Endothelial cell of umbilical vein (primary cell): Measurements from ENCODE around the gene DCUN1D2. TPM values are rescaled to one million over a fixed set of nuclear protein-coding genes. Genes with fewer than 3 reads are reported as not detected.

Experiments used
- BruUV-seq: library from RNA; stranded (reverse); fragments of 400-500 nt; replicated peaks from 2 replicates; lab custom pipeline; 2021; lab: Mats Ljungman, UMichigan
- CTCF ChIA-PET: fragments of 300-600, 350-600 bp; sonication (Branson Sonifier 250); formaldehyde crosslinking; loops from one replicate; lab custom pipeline; 2021; ENCODE audit warnings: antibody characterized with exemption, inconsistent platforms; lab: Charles Lee
- POLR2A ChIA-PET: fragments of 300-600, 350-600 bp; sonication (Branson Sonifier 250); formaldehyde crosslinking; loops from one replicate; lab custom pipeline; 2021; ENCODE audit warnings: antibody characterized with exemption, inconsistent platforms; lab: Charles Lee
- DNase-seq: peaks from one replicate; pipeline ENCODE4 v3.0.0-alpha.2; 2011; ENCODE audit warnings: low read depth, low spot score
- FAIRE-seq: peaks from 2 replicates; lab custom pipeline; 2011; peaks lifted over from hg19 to GRCh38; lab: Jason Lieb, UNC
- H2AFZ ChIP-seq: 2 replicates; pipeline ENCODE4 v1.6.0; 2012; ENCODE audit warnings: low read depth, low read length, control low read depth, inconsistent platforms
- H3K27ac ChIP-seq: 2 replicates; pipeline ENCODE4 v1.5.1; 2011; ENCODE audit warnings: low read depth, mild to moderate bottlenecking, control low read depth, low read length, moderate library complexity; ENCODE audit not compliant: insufficient read depth
- H3K27me3 ChIP-seq, 2 experiments: 2 replicates each; pipeline versions ENCODE4 v1.6.0 to v1.6.1; 2011; ENCODE audit warnings: low read length in 2 of 2, mixed read lengths in 1 of 2; ENCODE audit not compliant: control insufficient read depth in 2 of 2, insufficient read depth in 2 of 2
- H3K36me3 ChIP-seq, 2 experiments: 2 replicates in 1 of 2; 3 replicates in 1 of 2; pipeline ENCODE4 v1.5.1; 2011; ENCODE audit warnings: low read length in 2 of 2, mild to moderate bottlenecking in 1 of 2, moderate library complexity in 1 of 2; ENCODE audit not compliant: control insufficient read depth in 2 of 2, insufficient read depth in 2 of 2; ENCODE audit errors: extremely low read depth in 1 of 2
- H3K4me1 ChIP-seq: 3 replicates; pipeline ENCODE4 v1.5.1; 2011; ENCODE audit warnings: mild to moderate bottlenecking, low read length; ENCODE audit not compliant: control insufficient read depth, insufficient read depth; ENCODE audit errors: extremely low read depth
- H3K4me2 ChIP-seq: 2 replicates; pipeline ENCODE4 v1.6.1; 2011; ENCODE audit warnings: low read length, control low read depth, mixed read lengths; ENCODE audit not compliant: insufficient read depth
- H3K4me3 ChIP-seq, 3 experiments: fragments of 200-600 bp in 1 of 3; sonication (generic), shearing (Covaris generic) in 1 of 3; replicated peaks in 1 of 3; 2 replicates each; pipeline ENCODE4 v1.5.1; 2011 to 2016; ENCODE audit warnings: control low read depth in 3 of 3, low read length in 3 of 3, mild to moderate bottlenecking in 2 of 3, inconsistent platforms in 1 of 3, low read depth in 1 of 3, moderate library complexity in 1 of 3; ENCODE audit not compliant: insufficient read depth in 1 of 3
- H3K79me2 ChIP-seq: 2 replicates; pipeline ENCODE4 v1.6.0; 2012; ENCODE audit warnings: low read length, inconsistent platforms; ENCODE audit not compliant: control insufficient read depth, insufficient read depth
- H3K9ac ChIP-seq: replicated peaks from 2 replicates; pipeline ENCODE3; 2011; ENCODE audit warnings: low read length, control low read depth; ENCODE audit not compliant: insufficient read depth; ENCODE audit errors: extremely low read depth
- H3K9me1 ChIP-seq: replicated peaks from 3 replicates; pipeline ENCODE4 v1.6.0; 2011; ENCODE audit warnings: mild to moderate bottlenecking, low read length; ENCODE audit not compliant: control insufficient read depth, insufficient read depth; ENCODE audit errors: extremely low read depth
- H3K9me3 ChIP-seq: replicated peaks from 2 replicates; pipeline ENCODE4 v1.5.1; 2012; ENCODE audit warnings: low read length, inconsistent platforms; ENCODE audit not compliant: control insufficient read depth, insufficient read depth
- H4K20me1 ChIP-seq: replicated peaks from 2 replicates; pipeline ENCODE3; 2011; ENCODE audit warnings: mild to moderate bottlenecking, low read length; ENCODE audit not compliant: control insufficient read depth, insufficient read depth; ENCODE audit errors: extremely low read depth
- EZH2 ChIP-seq: IDR thresholded peaks from 2 replicates; pipeline ENCODE4 v1.6.1; 2012; ENCODE audit warnings: borderline replicate concordance, low read depth, mild to moderate bottlenecking, moderate library complexity, low read length, inconsistent platforms; ENCODE audit not compliant: severe bottlenecking
- FOS ChIP-seq: IDR thresholded peaks from 2 replicates; pipeline ENCODE4 v1.6.1; 2011; ENCODE audit warnings: mild to moderate bottlenecking, low read length, moderate library complexity, borderline replicate concordance; ENCODE audit not compliant: insufficient read depth
- GATA2 ChIP-seq: IDR thresholded peaks from 2 replicates; pipeline ENCODE4 v1.7.0; 2011; ENCODE audit warnings: low read depth, mild to moderate bottlenecking, moderate library complexity, mixed read lengths, low read length; ENCODE audit not compliant: insufficient read length, insufficient read depth
- JUN ChIP-seq: IDR thresholded peaks from 2 replicates; pipeline ENCODE4 v1.6.1; 2011; ENCODE audit warnings: borderline replicate concordance, low read depth; ENCODE audit not compliant: insufficient read length, insufficient read depth
- MYC ChIP-seq: IDR thresholded peaks from one replicate; pipeline ENCODE4 v1.6.1; 2011; ENCODE audit warnings: mild to moderate bottlenecking, low read depth, low read length
- POLR2A ChIP-seq: IDR thresholded peaks from 2 replicates; pipeline ENCODE4 v1.6.1; 2012; ENCODE audit warnings: low read depth, mild to moderate bottlenecking, control low read depth, low read length
- POLR2AphosphoS5 ChIP-seq: IDR thresholded peaks from 2 replicates; pipeline ENCODE4 v1.6.1; 2012; ENCODE audit warnings: low read depth, mild to moderate bottlenecking, control low read depth, low read length, moderate library complexity; ENCODE audit not compliant: insufficient read depth
- dilution Hi-C: fragments of 300-500 bp; cut with MboI; formaldehyde crosslinking; loops from one replicate; pipeline ENCODE4 v1.15.0; 2019; ENCODE audit warnings: low sequenced_read_pairs; ENCODE audit not compliant: extremely low pct_ligation_motif_present
- intact Hi-C: fragments of 100-400 bp; cut with micrococcal nuclease; formaldehyde crosslinking; loops from one replicate; pipeline ENCODE4 v1.10.0; 2022
- polyA plus RNA-seq, 4 experiments: library from polyadenylated mRNA; depleted of rRNA in 3 of 4; stranded (reverse) in 3 of 4; unstranded in 1 of 4; fragments of >200 nt; gene quantifications; 2 replicates each; pipeline versions ENCODE4 v1.2.1 to v1.2.3, GENCODE V29; 2011 to 2012; ENCODE audit warnings: missing spikeins in 1 of 4
- total RNA-seq: library from RNA; stranded (reverse); gene quantifications from 2 replicates; pipeline ENCODE4 v1.2.3, GENCODE V29; 2021
- TF ChIP-seq, protein P1 (sequence below), 2 donors: IDR thresholded peaks; 1 replicate in 1 of 2; 2 replicates in 1 of 2; pipeline ENCODE4 v1.5.1; 2011; ENCODE audit warnings: low read length in 2 of 2, mild to moderate bottlenecking in 2 of 2, moderate library complexity in 2 of 2, control low read depth in 1 of 2, inconsistent platforms in 1 of 2, low read depth in 1 of 2; ENCODE audit not compliant: insufficient read depth in 1 of 2; ENCODE audit errors: extremely low read depth in 1 of 2
- TF ChIP-seq, protein P2 (sequence below): IDR thresholded peaks from 2 replicates; pipeline ENCODE4 v1.6.1; 2011; ENCODE audit not compliant: insufficient read depth, insufficient read length

Gene DCUN1D2
- total and polyA plus RNA-seq, 2 donors (not counting 3 experiments of a cell fraction or from before 2014, with no cell fraction given) = 10.5 to 24.9 TPM

- BruUV-seq = no TSS peak
- TF ChIP-seq FOS (no peak), GATA2 (no peak), POLR2AphosphoS5 (no peak), POLR2A (no peak), JUN (no peak), EZH2 (no peak), MYC (no peak)
- TF ChIP-seq, protein P1, sequence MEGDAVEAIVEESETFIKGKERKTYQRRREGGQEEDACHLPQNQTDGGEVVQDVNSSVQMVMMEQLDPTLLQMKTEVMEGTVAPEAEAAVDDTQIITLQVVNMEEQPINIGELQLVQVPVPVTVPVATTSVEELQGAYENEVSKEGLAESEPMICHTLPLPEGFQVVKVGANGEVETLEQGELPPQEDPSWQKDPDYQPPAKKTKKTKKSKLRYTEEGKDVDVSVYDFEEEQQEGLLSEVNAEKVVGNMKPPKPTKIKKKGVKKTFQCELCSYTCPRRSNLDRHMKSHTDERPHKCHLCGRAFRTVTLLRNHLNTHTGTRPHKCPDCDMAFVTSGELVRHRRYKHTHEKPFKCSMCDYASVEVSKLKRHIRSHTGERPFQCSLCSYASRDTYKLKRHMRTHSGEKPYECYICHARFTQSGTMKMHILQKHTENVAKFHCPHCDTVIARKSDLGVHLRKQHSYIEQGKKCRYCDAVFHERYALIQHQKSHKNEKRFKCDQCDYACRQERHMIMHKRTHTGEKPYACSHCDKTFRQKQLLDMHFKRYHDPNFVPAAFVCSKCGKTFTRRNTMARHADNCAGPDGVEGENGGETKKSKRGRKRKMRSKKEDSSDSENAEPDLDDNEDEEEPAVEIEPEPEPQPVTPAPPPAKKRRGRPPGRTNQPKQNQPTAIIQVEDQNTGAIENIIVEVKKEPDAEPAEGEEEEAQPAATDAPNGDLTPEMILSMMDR (IDR thresholded peaks at IDR 0.05; ENCODE audit: extremely low read depth in 1 of 2, insufficient read depth in 1 of 2, low read depth in 1 of 2, low read length in 2 of 2) = no peak
- TF ChIP-seq, protein P2, sequence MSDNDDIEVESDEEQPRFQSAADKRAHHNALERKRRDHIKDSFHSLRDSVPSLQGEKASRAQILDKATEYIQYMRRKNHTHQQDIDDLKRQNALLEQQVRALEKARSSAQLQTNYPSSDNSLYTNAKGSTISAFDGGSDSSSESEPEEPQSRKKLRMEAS = no peak
- H3K4me3 ChIP-seq = no peak overlapping the region
- H3K9me3 ChIP-seq = no peaks in the 10 kb centered on the region
- H2AFZ ChIP-seq = no peak overlapping the region
- H3K4me1 ChIP-seq = no peaks in the 10 kb centered on the region
- H3K4me2 ChIP-seq = no peak overlapping the region
- FAIRE-seq = no peak
- CTCF ChIA-PET = interaction anchor here (0.9 kb wide), 1 partner anchor 22 kb away, joined by 3 read pairs; no protein-coding TSS in a partner anchor
- intact Hi-C loops (no loop called here), dilution Hi-C loops (no loop called here)
- DNase-seq = no peak
- no peaks in the 10 kb centered on the region for H3K9me1 ChIP-seq
- H3K79me2 ChIP-seq = peaks cover 9% of the 10 kb centered on the region
- H3K36me3 ChIP-seq = peaks cover 0 to 21% of the 10 kb centered on the region in 2 experiments
- H3K9ac ChIP-seq = no peak overlapping the region
- no peaks in the 10 kb centered on the region for H4K20me1 ChIP-seq
- no peaks in the 10 kb centered on the region for H3K27me3 ChIP-seq
- POLR2A ChIA-PET = interaction anchor here (0.7 kb wide), 1 partner anchor 29 kb away, joined by 5 read pairs; the partner anchor contains the start of gene DCUN1D2
- H3K27ac ChIP-seq = no peak overlapping the region
Observed at GRCh38 chr13:113519556-113519955, 29.0 kb upstream of the DCUN1D2 start.
